ENCODE measurements around the gene SLC1A1.
A peak's percentile ranks its signal among the peaks of the same experiment; 100 is the strongest.

SLC1A1 gene

DNA sequence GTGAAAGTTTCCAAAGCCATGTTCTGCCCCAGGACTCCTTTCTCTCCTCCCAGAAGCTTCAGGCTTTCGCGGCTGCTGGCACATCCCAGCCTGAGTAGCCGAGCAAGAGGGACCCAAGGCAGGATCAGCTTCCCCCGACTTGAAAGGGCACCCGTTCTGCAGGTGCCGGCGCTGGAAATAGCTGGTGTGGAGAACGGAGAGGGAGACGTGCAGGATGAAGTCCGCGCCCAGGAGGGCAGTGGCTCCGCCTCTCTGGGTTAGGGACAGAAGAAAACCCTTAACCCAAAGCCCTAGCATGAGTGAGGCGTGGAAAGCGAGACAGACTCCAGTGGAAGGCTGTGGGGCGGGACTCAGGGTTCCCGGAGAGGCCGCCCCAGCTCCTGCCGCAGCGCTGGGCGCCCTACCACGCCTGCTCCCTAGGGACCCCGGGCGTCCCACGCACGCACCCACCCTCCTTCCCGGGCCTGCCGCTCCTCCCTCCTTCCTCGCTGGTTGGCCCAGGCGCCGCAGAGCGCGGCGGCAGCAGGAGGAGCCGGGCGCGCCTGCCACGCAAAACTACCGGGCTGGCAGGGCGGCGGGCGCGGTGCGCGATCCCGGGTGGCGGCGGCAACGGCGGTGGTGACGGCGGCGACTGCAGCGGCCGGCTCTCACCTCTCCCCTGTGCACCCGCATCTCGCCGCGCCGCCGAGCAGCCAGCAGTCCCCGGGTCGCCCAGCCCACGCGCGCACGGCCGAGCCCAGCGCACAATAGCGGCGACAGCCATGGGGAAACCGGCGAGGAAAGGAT is at the start of gene SLC1A1:
Gene SLC1A1 (plus strand): TSS at position 550 of the 786 bp plus-strand sequence. CDS start 212 bp downstream, at position 762.
- peak; percentile 66 for DNase-seq

DNA sequence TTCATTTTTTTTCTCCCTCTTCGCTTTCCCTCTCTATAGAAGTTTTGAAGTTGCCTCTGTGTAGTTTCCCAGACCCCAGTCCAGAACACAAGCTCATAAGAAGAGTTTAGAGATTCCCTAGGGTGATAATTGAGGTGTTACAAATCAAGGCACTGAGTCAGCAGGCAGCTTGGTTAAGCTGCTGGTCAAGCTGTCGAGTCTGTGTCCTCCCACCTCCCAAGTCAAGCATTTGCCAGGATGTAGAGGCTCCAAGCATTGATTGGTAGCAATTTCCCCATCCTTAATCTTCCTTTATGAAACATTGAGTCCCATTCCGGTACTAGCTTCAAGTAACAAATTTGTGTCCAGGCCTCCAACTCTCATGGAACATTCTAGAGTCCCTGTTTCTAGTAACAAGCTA is 47.5 kb upstream of the SLC1A1 start:
- no peak for DNase-seq

DNA sequence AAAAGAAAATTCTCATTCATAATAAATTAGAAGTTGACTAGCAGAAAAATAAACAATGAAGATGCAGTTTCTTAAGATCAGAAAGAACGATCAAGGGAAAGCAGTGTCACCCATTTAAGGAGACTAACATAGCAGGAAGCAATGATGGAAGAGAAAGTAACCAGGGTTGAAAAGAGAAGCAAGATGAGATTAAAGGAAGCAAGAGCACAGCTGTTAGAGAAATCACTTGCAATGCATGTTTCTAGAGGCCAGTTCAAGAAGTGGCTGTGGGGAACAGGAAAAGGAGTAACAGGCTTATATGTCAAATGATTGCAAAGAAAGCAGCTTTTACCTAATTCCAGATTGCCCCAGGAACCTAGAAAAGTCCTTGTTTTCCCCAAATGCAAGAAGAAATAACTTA is 46.8 kb upstream of the SLC1A1 start:
- no peak for DNase-seq

DNA sequence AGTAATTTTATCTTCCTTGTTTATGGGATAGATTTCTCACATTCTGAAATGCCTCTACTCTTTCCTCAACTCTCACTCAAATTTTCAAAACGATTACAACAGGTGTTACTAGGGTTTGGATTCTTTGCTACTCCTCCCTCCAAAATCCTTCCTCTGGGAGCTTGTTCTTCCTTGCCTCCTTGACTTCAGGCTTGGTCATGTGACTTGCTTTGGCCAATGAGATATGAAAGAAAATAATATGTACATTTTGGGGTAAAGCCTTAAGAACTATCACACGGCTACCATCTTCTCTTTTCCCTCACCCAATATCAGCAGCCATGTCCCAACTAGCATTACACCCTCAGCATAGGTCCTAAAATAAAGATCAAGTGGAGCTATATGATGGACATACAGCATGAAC is 28.8 kb upstream of the SLC1A1 start:
- DNase-seq = no peak

DNA sequence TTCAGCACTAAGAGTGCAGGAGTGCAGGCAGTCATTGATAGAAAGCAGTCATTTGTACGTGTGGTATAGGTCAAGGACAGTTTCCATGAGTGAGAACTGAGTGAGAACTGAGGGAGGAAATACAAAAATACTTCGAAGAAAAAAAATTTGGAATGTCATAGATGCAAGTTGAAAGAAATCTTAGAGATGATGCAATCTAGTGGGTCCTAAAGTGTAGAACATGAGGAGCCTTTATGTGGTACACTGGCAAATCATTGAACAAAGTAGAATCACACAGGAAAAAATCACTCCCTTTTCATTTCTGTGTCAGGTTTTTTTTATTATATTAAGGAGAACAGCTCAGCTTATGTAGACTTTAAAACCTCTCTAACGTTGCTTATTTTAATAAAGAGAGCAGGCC is 26.4 kb upstream of the SLC1A1 start:
- DNase-seq = no peak

DNA sequence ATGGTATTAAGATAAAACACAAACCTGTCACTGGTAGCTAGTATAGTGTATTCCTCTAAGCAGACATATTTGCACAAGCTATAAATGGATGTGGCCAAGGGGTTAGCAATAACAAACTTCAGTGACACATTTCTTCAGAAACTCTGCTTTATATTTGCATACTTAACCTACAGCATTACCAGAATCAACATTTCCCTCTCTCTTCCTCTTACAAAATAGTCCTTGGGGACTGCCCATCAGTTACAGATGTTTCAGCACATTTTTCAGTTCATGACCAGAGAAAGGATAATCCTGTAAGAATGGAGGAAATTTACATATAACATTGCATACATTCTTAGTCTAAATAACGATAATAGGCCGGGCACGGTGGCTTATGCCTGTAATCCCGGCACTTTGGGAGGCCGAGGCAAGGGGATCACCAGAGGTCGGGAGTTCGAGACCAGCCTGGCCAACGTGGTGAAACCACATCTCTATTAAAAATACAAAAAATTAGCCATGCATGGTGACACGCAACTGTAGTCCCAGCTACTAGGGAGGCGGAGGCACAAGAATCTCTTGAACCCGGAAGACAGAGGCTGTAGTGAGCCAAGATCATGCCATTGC is 25.3 kb upstream of the SLC1A1 start:
- DNase-seq = no peak

DNA sequence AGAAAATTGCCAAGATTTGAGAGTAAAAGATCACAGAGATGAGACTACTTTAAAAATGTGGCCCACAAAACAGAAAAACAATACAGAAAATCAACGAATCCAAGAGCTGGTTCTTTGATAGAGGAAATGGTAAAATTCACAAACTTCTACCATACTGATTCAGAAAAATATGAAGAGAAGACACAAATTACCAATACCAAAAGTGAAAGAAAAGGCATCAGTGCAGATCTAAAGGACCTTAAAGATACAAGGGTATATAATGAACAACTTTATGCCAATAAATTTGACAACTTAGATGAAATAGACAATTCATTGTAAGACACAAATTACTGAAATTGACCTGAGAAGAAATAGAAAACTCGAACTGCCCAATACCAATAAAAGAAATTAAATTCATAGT is 24.4 kb upstream of the SLC1A1 start:
- DNase-seq = no peak

DNA sequence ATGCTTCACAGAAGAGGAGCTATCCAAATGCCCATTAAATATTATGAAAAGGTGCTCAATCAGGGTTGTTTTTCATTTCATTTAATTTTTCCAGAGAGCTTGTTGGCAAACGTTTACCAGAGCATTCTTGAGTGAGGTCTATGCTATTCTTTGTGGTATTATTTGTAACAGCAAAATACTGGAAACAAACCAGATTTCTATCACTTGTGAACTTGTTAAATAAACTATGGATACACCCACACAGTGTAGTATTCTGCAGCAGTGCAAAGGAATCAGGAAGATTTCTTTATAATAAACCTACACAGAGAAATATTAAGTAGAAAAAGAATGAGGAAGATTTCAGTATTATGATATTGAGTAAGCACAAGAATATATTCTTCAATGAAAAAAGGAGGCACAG is 15.0 kb upstream of the SLC1A1 start:
- DNase-seq = no peak

DNA sequence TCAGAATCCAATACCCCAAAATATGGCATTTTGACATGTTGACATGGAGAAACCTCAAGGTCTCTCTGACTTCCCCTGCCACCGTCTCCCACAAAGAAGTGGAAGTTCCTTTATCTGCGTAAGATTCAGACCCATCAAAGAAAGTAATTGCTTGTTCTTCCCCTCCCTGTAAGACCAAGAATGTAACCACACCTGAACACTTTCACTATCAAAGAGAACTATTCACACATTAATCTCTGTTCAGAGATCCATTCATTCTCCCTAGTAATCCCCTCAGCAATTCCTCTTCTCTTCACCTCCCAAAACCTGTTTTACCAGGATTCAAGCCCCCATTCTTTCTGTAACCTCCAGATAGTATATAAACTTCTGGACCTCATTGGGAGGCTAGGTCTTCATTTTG is 4.1 kb upstream of the SLC1A1 start:
- DNase-seq = no peak

DNA sequence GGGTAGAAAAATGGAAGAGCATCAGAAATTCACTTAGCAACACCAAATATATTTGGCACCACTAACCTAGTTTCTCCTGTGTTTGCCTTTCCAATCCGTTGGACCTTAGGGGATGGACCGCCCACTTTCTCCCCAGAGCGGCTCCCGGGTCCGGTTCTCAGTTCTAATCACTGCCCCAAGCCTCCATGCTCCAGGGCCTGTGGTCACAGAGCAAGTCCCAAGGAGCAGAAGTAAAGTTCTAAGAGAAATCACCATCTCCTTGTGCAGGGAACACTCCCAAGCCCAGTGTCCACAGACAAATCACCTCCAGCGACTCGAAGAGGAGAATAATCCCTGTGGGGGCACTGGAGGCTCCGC is 728 bp upstream of the SLC1A1 start:
- DNase-seq = no peak

DNA sequence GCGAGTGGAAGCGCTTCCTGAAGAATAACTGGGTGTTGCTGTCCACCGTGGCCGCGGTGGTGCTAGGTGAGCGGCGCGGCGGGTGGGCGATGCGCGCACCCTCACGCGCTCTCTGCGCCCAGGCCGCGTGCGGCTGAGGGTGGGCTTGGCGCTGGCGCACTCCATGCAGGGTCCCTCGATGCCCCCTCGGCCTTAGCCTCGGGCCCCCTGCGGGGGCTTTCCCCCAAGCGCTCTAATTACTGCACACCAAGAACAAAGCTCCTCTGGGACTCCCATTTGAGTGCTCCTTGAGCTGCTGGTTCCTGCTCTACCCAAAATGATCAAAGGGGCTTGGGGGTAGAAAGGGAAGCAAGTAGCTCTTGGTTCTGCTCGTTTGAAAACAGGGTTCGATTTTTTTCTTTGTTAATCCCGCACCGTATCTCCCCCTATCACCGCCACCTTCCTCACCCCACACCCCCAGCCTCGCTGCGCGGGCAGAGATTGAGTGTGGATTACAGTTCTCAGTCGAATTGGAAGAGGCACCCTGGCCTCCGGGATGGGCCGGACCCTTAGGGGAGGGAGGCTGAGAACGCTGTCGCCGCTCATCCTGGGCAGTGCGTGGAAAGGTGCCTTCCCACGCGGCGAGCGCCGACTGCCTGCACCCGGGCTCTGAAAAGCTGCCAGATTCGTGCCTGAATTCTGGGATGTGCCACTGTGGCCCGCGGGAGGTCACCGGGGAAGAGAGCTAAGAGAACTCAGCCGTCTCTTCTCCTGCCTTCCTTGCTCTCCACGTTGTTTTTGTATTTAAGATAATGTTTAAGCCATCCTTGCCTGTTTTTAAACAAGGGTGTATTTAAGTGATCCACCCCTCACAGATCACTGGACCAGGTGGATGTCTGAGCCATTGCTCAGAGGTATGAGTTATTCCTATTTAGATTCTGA is 697 bp downstream of the SLC1A1 start:
- peak; percentile 34 for DNase-seq

DNA sequence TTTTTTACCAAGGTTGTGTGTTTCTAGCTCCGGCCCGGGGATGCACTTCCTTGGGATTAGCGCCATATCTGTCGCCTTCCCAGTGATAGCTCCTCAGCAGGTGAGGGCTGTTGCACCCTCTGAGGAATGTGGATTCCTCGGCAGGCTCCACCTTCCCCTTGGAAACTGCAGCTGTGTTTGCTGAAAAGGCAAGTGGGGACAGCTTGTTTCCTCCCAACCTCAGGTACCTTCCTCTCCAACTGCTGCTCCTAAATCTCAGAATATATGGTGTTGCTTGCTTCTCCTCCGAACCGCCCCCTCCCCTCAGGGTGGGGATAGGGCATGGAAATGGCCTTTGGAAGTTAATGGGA is 1.3 kb downstream of the SLC1A1 start:
- DNase-seq = peak; percentile 19

DNA sequence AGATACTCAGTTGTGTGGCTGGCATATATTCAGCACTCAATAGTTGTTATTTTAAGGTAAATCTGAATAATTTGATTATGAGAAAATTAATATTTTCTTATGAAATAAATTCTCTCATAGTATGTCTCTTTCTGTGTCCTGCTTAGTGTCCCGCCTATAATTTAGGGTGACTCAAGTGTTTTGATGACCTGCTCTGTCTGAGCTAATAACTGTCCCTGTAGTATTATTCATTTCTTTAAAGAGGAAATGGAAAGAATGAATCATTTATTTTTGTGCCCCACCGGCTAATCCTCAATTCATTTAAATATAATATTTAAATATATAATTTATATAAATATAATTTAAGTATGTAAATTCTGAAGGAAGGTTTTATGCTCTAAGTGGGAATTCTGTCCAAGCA is 4.1 kb downstream of the SLC1A1 start:
- no peak for DNase-seq

DNA sequence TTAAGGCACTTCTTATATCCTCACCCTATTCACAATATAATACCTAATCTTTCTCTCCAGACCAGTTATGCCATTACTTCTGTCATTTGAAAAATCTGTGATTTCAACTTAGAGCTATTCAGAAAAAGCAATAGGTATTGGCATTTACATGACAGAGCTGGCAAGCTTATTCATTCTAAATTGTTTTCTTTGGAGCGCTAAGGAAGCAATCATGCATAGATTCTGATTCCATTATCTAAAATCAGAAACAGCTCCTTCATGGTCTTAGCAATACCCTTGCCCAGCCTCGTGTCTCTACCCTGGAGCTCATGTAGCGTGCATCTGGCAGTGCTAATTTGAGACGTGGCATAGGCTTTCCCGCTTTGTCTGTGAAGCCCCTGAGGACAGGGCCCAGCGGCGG is 4.5 kb downstream of the SLC1A1 start:
- DNase-seq = no peak

DNA sequence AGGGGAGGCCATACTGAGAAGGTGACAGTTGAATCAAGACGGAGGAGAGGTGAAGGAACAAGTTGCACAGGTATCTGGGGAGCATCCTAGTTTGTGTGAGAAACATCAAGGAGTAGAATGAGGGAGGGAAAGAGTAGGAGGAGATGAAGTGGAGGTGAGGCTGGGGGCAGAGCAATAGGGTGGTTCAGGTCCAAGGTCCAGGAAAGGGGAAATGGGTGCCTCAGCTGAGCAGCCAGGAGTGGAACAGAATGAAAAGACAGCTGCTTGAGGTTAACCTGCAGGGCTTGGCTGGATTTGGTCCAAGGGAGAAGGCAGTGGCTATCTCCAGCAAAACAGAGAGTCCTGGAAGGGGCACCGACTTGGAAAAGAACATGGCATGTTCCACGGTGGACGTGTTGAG is 5.3 kb downstream of the SLC1A1 start:
- no peak for DNase-seq

DNA sequence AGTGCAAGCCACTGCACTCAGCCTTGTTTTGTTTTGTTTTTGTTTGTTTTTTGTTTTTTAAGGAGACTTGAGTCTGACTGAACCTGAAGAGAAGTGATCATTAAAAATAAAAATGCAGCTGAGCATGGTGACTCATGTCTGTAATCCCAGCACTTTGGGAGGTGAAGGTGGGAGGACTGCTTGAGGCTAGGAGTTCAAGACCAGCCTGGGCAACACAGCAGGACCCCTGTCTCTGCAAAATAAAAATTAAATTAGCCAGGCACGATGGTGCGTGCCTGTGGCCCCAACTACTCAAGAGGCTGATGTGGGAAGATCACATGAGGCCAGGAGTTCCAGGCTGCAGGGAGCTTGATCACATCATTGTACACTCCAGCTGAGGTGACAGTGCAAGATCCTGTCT is 6.2 kb downstream of the SLC1A1 start:
- DNase-seq = no peak

DNA sequence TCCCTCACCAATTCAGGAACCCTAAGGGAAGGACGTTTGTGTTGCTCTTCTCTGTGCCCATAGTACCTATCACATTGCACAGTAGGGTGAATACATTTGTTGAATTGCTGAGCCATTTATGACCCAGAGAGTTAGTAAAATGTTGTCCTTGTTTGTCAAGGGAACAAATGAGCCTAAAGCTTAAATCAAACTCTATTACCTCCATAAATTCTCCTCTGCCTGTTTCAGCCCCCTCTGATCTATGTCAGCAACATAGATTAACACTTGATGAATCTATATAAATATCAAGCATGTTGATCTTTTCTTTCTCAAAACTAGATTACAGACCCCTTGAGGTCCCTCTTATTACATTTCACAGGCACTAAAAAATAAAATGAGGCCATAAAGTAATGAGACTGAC is 7.1 kb downstream of the SLC1A1 start:
- DNase-seq = no peak

DNA sequence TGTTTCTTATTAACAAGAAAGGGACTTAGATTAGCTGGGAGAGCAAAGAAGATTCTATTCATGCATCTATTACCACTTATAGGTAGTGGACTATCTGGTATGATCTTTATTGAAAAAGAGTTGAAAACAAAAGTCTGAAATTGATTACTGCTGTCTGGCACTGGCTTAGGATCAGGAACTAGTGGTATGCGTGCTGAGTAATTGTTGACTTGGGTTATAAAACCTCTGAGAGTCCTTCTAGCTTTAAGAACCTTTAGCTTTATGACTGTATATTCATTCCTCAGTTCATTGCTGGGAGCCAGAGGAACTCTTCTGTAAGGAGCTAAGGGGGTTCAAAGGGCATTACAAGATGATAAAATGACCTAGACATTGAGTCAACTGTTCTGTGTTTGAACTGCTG is 7.6 kb downstream of the SLC1A1 start:
- no peak for DNase-seq

DNA sequence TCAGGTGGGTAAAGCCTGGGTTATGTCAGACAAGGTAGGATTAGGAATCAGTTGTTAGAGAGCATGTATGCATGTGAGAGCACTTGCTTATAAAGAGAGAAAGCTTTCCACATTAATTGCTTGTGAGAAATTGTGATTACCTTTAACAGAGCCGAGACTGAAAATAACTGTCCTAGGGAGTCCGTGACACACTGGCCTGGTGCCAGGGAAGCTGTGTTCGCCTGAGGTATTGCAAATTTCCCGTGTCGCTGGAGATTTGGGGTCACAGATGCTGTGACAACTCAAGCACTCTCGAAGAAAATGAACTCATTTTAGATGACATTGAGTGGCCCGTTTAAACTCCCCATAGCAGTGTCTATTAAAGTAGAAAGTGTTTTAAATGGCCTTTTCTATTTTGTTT is 9.6 kb downstream of the SLC1A1 start:
- no peak for DNase-seq

DNA sequence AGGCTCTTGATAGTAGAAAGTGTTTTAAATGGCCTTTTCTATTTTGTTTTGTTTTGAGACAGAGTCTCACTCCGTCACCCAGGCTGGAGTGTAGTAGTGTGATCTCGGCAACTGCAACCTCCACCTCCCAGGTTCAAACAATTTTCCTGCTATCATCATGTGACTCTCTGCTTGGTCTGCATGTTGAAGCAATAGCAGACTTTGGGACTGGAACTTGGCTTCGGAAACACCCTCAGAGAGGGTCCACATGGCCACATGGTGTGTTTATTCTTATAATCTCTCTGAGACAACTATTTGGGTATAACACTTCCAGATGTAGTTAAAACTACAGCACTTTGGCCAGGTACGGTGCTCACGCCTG is 10.9 kb downstream of the SLC1A1 start:
- no peak for DNase-seq

DNA sequence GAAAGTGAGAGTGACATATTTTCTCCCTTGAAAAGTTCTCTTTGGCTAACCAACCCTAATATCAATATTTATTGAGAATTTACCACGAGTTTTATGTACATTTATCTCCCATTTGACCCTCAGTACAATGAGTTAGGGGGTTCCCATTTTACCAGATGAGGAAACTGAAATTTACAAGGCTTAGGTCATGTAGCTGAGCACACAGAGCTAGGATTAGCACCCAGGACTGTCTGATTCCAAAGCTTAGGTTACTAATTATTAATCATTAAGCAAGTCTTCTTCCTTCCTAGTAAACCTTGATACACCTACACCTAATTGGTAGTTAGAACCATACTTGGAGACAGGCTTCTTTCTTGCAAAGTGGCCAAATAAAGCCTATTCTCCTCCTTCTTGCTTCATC is 12.2 kb downstream of the SLC1A1 start:
- no peak for DNase-seq

DNA sequence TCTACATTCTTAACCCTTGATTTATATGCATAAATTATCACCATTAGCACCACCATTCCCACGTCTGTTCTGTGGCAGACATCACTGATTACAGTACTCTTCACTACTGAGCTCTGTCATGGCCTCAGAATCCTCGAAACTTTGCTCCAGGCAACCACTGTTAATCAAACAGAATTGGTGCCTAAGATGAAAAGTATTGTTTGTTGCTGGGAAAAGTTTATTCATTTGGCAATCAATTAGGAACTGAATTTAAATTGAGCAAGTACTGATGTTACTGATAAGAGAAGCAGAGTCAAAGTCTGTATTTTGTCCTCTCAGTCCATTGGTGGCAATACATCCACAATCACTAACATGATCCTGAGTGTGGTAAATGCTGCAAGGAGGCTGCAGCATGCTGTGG is 12.8 kb downstream of the SLC1A1 start:
- DNase-seq = no peak

DNA sequence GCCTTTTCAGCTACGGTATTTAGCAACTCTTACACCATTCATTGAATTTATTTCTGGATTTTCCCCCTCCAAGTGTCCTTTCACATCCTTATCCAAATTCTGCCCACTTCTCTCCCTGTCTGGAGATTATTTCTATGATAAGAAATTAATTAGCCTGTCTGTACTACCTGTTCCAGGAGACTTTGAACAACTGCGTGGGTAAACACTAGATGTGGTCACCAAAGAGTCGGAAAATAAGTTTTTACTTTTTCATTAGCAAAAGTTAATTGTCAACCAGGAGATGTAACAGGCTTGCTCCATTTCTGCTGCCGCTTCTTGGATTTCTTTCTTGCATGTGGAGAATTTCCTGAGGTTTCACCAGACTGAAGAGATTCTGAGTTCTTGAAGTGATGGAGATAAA is 14.0 kb downstream of the SLC1A1 start:
- no peak for DNase-seq

DNA sequence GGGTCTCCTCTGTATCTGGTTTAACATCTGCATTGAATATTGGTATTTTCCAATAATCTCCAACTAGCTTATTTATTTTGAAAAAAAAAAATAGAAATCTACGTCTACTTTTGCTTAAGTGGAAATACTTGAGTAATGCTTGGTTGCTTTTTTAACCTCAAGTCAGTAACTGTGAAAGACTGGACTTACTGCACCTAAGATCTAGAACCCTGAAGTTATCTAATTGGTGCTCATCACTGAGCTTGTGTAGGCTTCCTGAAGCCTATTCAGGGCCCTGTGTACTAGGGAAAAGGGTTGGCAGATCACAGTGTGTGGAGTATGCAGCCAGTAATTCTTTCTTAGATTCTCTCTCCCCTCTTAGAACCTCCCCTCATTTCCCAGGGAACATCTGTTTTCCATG is 16.2 kb downstream of the SLC1A1 start:
- no peak for DNase-seq
